ENCODE measurements around the gene CHD1. TPM values are rescaled to one million over a fixed set of nuclear protein-coding genes. Genes with fewer than 3 reads are reported as not detected.

Gene CHD1
- polyA plus RNA-seq, 1 experiment, result 26.4 TPM

DNA sequence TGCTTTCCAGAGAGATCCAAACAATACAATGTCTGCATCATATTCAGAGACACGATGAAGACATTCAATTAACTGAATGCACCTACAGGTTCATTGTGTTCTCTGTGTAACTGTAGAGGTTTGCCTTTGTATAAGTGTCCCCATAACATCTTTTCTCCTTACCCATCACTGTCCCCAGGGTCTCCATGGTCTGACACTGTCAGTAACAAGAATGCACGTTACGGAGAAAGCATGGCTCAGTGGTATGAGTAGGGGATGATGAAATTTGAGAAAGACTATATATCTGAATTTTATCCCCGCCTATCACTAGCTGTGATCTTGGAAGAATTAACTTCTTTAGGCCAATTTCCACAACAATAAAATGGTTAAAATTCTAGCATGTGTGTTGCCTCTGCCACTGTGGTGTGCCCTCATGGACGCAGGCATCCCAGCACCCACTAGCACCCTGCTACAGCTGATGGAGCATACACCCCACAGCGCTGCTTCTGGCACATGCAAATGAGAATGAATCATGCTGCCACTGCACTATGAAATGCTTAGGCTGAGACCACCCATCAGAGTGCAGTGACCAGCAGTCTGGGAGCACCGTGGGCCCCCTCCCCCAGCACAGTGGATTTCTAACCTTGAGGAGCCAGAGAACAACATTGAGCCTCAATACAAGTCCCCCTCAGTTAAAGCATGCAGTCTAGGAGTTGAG lies 101.1 kb downstream of the CHD1 start:
- POLR2A ChIA-PET, result no interaction called here
- TF ChIP-seq, protein P1, sequence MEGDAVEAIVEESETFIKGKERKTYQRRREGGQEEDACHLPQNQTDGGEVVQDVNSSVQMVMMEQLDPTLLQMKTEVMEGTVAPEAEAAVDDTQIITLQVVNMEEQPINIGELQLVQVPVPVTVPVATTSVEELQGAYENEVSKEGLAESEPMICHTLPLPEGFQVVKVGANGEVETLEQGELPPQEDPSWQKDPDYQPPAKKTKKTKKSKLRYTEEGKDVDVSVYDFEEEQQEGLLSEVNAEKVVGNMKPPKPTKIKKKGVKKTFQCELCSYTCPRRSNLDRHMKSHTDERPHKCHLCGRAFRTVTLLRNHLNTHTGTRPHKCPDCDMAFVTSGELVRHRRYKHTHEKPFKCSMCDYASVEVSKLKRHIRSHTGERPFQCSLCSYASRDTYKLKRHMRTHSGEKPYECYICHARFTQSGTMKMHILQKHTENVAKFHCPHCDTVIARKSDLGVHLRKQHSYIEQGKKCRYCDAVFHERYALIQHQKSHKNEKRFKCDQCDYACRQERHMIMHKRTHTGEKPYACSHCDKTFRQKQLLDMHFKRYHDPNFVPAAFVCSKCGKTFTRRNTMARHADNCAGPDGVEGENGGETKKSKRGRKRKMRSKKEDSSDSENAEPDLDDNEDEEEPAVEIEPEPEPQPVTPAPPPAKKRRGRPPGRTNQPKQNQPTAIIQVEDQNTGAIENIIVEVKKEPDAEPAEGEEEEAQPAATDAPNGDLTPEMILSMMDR (IDR thresholded peaks at IDR 0.05; ENCODE audit: low read depth, low read length), result no peak
- no peak overlapping the region for H3K4me3 ChIP-seq (ENCODE audit: low read depth, low read length)
- CTCF ChIA-PET, result interaction anchor here (0.9 to 1.1 kb wide), 4 partner anchors 57 to 1665 kb away, joined by 3 to 4 read pairs (median 4); no protein-coding TSS in a partner anchor
- no peaks in the 10 kb centered on the region for H3K27me3 ChIP-seq (ENCODE audit: control insufficient read depth, insufficient read depth, low read length)
- H3K9me3 ChIP-seq (ENCODE audit: control insufficient read depth, insufficient read depth, low read length), result no peaks in the 10 kb centered on the region
- DNase-seq (ENCODE audit: low read depth, low spot score), result no peak
- no peak overlapping the region for H3K27ac ChIP-seq (ENCODE audit: low read depth, low read length)

DNA sequence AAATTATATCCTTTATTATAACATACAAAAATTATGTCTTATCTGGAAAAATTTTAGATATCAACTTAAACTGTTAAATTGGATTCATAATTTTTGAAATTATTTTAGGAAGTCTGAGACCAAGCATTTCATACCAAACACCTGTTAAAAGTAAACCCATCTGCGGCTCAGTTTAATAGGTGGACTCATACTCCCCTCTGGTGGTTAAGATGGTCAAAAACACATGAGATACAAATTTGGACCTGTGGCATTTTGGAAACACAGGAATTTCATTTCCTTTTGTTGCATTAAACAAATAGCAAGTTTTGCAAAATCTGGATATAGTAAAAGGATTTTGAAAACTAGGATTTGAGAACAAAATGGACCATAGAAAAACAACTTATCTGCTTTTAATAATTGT lies 101.6 kb downstream of the CHD1 start:
- peak; percentile 8 for DNase-seq (ENCODE audit: low read depth, low spot score)
- no peak overlapping the region for H3K4me3 ChIP-seq (ENCODE audit: low read depth, low read length)
- H3K27me3 ChIP-seq (ENCODE audit: control insufficient read depth, insufficient read depth, low read length), result no peaks in the 10 kb centered on the region
- H3K27ac ChIP-seq (ENCODE audit: low read depth, low read length), result no peak overlapping the region
- ChIA-PET POLR2A (no interaction called here), CTCF (interaction anchor here (0.8 kb wide), 1 partner anchor 46 kb away, joined by 5 read pairs; no protein-coding TSS in a partner anchor)
- TF ChIP-seq, protein P1 (IDR thresholded peaks at IDR 0.05; ENCODE audit: low read depth, low read length), result peak; percentile 55
- no peaks in the 10 kb centered on the region for H3K9me3 ChIP-seq (ENCODE audit: control insufficient read depth, insufficient read depth, low read length)

GRCh38 chr5:98825582-98826375 lies 103.0 kb downstream of the CHD1 start:
- Histone ChIP-seq H3K9me3 (ENCODE audit: control insufficient read depth, insufficient read depth, low read length) (no peaks in the 10 kb centered on the region), H3K4me3 (ENCODE audit: low read depth, low read length) (no peak overlapping the region), H3K27ac (ENCODE audit: low read depth, low read length) (no peak overlapping the region), H3K27me3 (ENCODE audit: control insufficient read depth, insufficient read depth, low read length) (no peaks in the 10 kb centered on the region)
- ChIA-PET POLR2A (interaction anchor here (0.6 kb wide), 1 partner anchor 58 kb away, joined by 5 read pairs; no protein-coding TSS in a partner anchor), CTCF (interaction anchor here (0.8 kb wide), 1 partner anchor 45 kb away, joined by 5 read pairs; no protein-coding TSS in a partner anchor)
- no peak for DNase-seq (ENCODE audit: low read depth, low spot score)
- TF ChIP-seq, protein P1 (IDR thresholded peaks at IDR 0.05; ENCODE audit: low read depth, low read length), result no peak

DNA sequence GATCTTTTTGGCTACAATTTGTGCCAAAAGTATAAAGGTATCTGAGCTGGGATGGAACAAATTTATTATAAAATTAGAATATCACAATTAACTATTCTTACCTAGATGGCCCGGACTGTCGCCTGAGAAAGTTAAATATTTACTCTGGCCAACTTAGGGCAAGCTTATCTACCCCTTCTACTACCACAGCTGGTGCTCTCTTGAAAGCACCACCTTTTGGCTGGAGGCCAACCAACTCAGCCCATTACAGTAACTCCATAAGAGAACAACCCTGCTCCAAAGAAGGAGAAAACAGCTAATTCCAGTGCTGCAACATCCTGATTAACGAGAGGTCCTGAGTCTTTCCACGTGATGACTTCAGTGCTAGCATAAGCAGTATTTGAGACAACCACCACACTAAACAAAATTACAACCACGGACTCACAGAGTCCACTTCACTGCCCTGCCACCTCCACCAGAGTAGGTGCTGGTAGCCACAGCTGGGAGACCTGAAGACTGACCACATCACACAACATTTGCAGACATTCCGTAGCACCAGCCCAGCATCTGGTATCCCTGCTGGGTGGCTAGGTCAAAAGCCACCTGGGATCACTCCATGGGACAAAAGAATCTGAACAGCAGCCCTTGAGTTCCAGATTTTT lies 112.1 kb downstream of the CHD1 start:
- Histone ChIP-seq H3K9me3 (ENCODE audit: control insufficient read depth, insufficient read depth, low read length) (no peaks in the 10 kb centered on the region), H3K27me3 (ENCODE audit: control insufficient read depth, insufficient read depth, low read length) (no peaks in the 10 kb centered on the region), H3K27ac (ENCODE audit: low read depth, low read length) (no peak overlapping the region), H3K4me3 (ENCODE audit: low read depth, low read length) (no peak overlapping the region)
- TF ChIP-seq, protein P1 (IDR thresholded peaks at IDR 0.05; ENCODE audit: low read depth, low read length), result no peak
- POLR2A ChIA-PET, result no interaction called here
- no peak for DNase-seq (ENCODE audit: low read depth, low spot score)
- CTCF ChIA-PET, result interaction anchor here (1.7 kb wide), 1 partner anchor 1586 kb away, joined by 6 read pairs; no protein-coding TSS in a partner anchor
